ENCODE measurements around the gene CD302.

DNA sequence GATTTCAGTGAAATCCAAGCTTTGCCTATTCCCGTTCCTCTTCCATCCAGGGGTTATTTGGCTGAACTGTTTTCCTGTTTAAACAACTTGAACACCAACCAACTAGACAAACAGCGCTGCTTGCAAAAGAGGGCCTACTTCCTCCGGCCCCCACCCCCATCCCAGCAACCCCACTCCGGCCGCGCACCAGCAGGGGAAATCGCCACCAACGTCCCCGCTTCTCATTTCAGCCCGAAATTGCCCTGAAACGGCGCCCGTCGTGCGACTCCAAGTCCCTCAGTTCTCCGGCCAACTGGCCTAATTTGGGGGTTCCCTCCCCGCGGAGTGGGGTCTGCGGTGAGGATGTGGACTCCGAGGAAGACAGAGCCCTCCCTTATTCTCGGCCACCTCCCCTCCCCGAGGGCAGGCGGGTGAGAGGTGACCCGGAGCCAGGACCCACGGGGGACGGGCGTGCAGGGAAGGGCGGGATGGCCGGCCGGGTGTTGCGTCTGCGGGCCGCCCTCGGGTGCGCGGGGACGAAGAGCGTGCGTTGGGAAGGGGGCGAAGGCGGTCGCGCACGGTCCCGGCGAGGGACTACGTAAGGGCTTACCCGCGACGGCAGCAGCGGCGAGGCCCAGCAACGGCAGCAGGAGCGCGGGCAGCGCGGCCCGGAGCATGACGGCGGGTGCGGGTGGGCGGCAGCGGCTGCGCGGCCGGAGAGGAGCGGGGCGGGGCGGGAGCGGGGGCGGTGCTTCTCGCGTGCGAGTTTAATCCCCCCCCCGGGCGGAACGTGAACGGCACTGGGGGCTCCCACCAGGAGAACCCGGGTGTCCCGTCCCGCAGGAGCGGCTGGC, at the start of gene CD302:
- TF ChIP-seq, protein P1, sequence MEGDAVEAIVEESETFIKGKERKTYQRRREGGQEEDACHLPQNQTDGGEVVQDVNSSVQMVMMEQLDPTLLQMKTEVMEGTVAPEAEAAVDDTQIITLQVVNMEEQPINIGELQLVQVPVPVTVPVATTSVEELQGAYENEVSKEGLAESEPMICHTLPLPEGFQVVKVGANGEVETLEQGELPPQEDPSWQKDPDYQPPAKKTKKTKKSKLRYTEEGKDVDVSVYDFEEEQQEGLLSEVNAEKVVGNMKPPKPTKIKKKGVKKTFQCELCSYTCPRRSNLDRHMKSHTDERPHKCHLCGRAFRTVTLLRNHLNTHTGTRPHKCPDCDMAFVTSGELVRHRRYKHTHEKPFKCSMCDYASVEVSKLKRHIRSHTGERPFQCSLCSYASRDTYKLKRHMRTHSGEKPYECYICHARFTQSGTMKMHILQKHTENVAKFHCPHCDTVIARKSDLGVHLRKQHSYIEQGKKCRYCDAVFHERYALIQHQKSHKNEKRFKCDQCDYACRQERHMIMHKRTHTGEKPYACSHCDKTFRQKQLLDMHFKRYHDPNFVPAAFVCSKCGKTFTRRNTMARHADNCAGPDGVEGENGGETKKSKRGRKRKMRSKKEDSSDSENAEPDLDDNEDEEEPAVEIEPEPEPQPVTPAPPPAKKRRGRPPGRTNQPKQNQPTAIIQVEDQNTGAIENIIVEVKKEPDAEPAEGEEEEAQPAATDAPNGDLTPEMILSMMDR (IDR thresholded peaks at IDR 0.05): no peak
- TF ChIP-seq EP300 (IDR thresholded peaks at IDR 0.05): no peak

Measured in ovary (tissue), 3 donors.